ENCODE data around the gene MAML2.

- TF ChIP-seq POLR2A (IDR thresholded peaks at IDR 0.05) (no peak), CTCF (IDR thresholded peaks at IDR 0.05) (no peak)
These were observed 245.1 kb downstream of the MAML2 start for GRCh38 chr11:96097844-96098421.
